ENCODE measurements around the gene AGAP2.
"Not testable (repeated sequence)": the region's sequence is repeated elsewhere in the genome, so short reads cannot be mapped to it uniquely, and the experiment has no call there.

Gene AGAP2

GRCh38 chr12:57720606-57721595 is 17.6 kb downstream of the AGAP2 start:
- DNase-seq: no peak

GRCh38 chr12:57719777-57720605 is 18.6 kb downstream of the AGAP2 start:
- DNase-seq: no peak

GRCh38 chr12:57718641-57719528 is 19.7 kb downstream of the AGAP2 start:
- DNase-seq: no peak

- DNase-seq: no peak
These were observed 20.5 kb downstream of the AGAP2 start for GRCh38 chr12:57717846-57718640.

GRCh38 chr12:57717131-57717530 is 21.4 kb downstream of the AGAP2 start:
- DNase-seq: no peak

GRCh38 chr12:57716305-57716704 is 22.2 kb downstream of the AGAP2 start:
- no peak for DNase-seq

DNA sequence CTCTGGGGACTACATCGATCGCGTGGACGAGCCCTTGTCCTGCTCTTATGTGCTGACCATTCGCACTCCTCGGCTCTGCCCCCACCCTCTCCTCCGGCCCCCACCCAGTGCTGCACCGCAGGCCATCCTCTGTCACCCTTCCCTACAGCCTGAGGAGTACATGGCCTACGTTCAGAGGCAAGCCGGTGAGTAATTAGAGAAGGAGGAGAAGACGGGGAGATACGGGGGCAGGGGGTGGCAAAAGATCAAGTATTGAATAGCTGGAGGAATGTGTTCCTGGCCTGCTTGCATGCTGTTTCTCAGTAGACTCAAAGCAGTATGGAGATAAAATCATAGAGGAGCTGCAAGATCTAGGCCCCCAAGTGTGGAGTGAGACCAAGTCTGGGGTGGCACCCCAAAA is 22.8 kb downstream of the AGAP2 start:
- no peak for DNase-seq

DNA sequence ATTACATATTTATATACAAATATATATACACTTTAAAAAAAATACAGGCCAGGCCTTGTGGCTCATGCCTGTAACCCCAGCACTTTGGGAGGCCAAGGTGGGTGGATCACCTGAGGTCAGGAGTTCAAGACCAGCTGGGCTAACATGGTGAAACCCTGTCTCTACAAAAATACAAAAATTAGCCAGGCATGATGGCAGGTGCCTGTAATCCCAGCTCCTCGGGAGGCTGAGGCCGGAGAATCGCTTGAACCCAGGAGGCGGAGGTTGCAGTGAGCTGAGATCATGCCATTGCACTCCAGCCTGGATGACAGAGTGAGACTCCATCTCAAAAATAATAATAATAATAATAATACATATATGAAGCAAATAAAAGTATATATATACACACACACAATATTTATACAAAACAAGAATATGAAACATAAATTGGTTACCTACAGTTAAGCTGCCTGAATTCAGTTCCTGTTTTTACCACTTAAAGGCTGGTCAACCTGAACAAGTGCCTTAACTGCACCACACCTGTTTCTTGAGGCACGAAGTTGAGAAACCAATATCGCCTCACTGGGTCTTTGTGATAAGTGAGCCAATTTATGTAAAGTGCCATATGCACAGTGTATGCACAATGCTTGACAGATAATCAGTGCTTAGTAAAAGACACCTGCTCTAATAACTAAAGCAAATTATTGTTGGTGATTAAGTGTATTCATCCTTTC is 23.4 kb downstream of the AGAP2 start:
- DNase-seq: not testable (repeated sequence)

- DNase-seq: no peak
These were observed 25.3 kb downstream of the AGAP2 start for GRCh38 chr12:57713209-57713608.

- no peak for DNase-seq
These were observed 25.8 kb downstream of the AGAP2 start for GRCh38 chr12:57712701-57713100.

- no peak for DNase-seq
These were observed 30.2 kb downstream of the AGAP2 start for GRCh38 chr12:57708296-57708695.

DNA sequence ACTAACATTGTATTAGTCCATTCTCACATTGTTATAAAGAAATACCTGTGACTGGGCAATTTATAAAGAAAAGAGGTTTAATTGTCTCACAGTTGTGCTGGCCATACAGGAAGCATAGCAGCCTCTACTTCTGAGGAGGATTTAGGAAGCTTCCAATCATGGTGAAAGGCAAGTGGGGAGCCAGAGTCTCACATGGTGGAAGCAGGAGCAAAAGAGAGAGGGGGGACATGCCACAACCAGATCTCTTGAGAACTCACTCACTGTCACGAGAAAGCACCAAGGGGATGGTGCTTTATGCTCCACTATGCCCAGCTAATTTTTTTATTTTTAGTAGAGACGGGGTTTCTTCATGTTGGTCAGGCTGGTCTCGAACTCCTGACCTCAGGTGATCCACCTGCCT is 31.3 kb downstream of the AGAP2 start:
- no peak for DNase-seq

- no peak for DNase-seq
These were observed 38.2 kb downstream of the AGAP2 start for GRCh38 chr12:57700317-57700716.

DNA sequence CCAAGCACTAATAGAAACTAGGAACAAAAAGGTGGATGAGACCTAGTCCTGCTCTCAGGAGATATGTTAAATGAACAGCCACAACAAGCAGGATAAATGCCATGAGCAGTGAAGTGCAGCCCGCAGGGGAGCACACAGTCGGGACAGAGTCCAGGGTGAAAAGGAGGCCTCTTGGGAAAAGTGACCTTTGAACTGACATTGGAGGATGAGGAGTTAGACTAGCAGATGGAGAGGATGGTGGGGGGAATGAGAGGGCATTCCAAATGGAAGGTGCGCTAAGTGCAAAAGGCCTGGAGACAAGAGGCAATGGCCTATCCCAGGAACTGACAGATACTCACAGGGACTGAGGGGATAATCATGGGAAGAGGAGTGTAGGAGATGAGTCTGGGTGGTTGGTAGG is 40.1 kb downstream of the AGAP2 start:
- no peak for DNase-seq

- no peak for DNase-seq
These were observed 41.5 kb downstream of the AGAP2 start for GRCh38 chr12:57697076-57697475.

- DNase-seq: no peak
These were observed 42.6 kb downstream of the AGAP2 start for GRCh38 chr12:57695770-57696432.

DNA sequence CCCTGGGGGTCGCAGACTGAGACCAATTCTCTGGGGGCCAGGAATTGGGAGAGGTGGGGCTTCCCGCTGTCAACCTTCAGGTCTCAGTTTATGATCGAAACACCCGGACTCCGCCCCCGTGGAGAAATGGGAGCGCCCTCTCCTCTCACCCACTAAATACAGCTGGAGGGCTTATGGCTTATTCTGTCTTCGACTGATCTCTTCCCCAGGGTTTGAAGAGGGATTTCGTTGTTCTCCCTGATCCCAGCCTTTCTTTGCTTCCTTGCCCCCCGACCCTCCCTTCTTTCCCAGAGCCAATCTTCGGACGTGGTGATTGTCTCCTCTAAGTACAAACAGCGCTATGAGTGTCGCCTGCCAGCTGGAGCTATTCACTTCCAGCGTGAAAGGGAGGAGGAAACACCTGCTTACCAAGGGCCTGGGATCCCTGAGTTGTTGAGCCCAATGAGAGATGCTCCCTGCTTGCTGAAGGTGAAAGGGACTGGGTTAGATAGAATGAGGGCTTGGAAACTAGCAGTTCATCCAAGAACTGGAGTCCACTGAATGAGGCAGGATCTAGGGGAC is 44.0 kb downstream of the AGAP2 start:
- DNase-seq: no peak

- peak; percentile 84 for DNase-seq
These were observed 44.7 kb downstream of the AGAP2 start, which contains the start of gene OS9 for GRCh38 chr12:57693659-57694458. TSS of gene OS9 (plus strand) at chr12:57694132. CDS start at chr12:57694162, 30 bp downstream.

GRCh38 chr12:57693317-57693658 is 45.3 kb downstream of the AGAP2 start:
- DNase-seq: peak; percentile 26

Measured in activated T-cell treated with anti-CD3 and anti-CD28 coated beads, Interleukin-2, amount 50 U/mL, for 1 hour (primary cell).